Activated CD4-positive, alpha-beta T cell treated with anti-CD3 and anti-CD28 coated beads, Interleukin-2, amount 50 U/mL, for 4 hours (primary cell): ENCODE data around the gene CD37.
A peak's percentile ranks its signal among the peaks of the same experiment; 100 is the strongest.
"Not testable (repeated sequence)": the region's sequence is repeated elsewhere in the genome, so short reads cannot be mapped to it uniquely, and the experiment has no call there.

Experiments used
- DNase-seq, 2 experiments: peaks; one replicate each; pipeline ENCODE4 v3.0.0-alpha.2; 2020

CD37 gene

DNA sequence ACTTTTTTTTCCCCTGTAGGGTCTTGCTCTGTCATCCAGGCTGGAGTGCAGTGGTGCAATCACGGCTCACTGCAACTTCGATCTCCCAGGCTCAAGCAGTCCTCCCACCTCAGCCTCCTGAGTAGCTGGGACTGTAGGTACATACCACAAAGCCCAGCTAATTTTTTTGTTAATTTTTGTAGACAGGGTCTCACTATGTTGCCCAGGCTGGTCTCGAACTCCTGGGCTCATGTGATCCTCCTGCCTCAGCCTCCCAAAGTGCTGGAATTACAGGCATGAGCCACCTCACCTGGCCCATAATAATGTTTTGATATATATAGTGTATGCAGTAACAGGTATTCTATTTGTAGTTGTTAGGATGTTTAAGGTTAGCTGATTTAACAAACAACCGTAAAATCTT is 4.0 kb upstream of the CD37 start:
- DNase-seq: not testable (repeated sequence)

- peak; percentile 52 to 59 for DNase-seq
Observed at GRCh38 chr19:49331616-49332055, 3.6 kb upstream of the CD37 start.

DNA sequence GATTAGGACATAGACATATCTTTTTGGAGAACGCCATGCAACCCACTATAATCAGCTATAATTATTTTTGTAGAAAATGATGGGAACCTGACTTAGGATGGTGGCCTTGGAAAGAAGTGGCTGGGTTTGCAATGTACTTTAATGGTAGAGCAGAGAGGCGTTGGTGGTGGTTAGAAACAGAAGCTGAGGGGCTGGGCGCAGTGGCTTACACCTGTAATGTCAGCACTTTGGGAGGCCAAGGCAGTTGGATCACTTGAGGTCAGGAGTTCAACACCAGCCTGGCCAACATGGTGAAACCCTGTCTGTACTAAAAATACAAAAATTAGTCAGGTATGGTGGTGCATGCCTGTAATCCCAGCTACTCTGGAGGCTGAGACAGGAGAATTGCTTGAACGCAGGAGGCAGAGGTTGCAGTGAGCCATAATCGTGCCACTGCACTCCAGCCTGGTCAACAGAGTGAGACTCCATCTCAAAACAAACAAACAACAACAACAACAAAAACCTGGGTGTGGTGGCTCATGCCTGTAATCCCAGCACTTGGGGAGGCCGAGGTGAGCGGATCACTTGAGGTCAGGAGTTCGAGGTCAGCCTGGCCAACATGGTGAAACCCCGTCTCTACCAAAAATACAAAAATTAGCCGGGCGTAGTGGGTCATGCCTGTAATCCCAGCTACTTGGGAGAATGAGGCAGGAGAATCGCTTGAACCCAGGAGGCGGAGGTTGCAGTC is 2.4 kb upstream of the CD37 start:
- DNase-seq: not testable (repeated sequence)

DNA sequence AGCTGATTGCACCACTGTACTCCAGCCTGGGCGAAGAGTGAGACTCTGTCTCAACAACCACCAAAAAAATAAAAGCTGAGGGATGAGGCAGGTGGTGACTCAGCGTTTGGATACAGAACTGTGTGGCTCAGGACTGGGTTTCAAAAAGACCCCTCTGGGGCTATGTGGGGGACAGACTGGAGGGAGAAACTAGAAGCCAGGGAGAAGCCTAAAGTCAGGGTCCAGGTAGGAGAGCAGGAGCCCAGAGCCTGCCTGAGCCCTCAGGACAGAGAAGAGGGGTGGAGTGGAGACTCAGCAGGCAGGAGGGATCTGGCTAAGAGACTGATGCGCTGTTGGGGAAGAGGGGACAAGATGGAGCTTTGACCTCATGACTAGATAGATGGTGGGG is 1.8 kb upstream of the CD37 start:
- no peak for DNase-seq

GRCh38 chr19:49333811-49334288 is 1.4 kb upstream of the CD37 start:
- peak; percentile 42 to 51 for DNase-seq

DNA sequence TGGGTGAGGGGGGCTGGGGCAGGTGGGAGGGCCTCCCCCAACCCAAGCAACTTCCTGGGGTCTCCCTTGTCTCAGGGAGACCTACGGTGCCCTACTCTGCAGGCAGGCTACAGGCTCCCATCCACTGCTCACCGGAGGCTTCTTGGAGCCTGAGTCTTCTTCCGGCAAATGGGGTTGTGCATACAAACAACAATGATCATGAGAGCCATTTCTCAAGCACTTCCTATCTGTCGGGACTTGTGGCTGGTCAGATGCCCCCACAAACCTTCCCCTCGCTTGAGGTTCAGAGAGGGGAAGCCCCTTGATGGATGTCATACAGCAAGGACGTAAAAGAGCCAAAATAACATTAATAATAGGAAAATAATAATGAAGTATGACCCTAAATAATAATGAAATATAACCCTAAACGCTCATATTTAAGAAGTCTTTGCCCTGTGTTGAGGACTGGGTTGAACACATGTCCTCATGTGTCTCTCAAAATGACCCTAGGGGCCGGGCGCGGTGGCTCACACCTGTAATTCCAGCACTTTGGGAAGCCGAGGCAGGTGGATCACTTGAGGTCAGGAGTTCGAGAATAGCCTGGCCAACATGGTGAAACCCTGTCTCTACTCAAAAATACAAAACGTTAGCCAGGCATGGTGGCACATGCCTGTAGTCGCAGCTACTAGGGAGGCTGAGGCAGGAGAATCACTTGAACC is 727 bp downstream of the CD37 start:
- DNase-seq: no peak

DNA sequence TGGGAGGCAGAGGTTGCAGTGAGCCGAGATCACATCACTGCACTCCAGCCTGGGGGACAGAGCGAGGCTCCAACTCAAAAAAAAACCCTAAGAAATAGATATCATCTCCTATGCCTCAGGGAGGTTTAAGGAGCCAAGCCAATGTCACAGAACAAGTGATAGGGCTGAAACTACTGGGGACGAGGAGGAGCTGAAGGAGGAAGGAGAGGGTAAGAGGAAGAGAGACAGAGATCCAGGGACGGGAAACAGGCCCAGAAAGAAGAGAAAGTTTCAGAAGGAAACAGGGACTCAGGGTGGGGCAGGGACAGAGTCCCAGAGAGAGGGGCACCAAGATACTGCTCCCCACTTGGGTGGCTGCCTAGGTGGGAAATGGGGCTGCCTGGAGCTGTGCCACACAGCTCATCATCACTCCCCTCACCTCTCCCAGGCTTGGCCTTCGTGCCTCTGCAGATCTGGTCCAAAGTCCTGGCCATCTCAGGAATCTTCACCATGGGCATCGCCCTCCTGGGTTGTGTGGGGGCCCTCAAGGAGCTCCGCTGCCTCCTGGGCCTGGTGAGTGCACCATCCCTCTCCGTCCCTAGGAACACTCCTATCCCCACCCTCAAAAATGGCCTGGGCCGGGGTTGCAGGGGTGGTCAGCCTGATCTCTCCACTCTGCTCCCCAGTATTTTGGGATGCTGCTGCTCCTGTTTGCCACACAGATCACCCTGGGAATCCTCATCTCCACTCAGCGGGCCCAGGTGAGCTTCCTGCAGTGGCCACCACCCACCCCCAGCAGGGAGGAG is 1.5 kb downstream of the CD37 start:
- no peak for DNase-seq

GRCh38 chr19:49337267-49338022 is 2.2 kb downstream of the CD37 start:
- DNase-seq: no peak

DNA sequence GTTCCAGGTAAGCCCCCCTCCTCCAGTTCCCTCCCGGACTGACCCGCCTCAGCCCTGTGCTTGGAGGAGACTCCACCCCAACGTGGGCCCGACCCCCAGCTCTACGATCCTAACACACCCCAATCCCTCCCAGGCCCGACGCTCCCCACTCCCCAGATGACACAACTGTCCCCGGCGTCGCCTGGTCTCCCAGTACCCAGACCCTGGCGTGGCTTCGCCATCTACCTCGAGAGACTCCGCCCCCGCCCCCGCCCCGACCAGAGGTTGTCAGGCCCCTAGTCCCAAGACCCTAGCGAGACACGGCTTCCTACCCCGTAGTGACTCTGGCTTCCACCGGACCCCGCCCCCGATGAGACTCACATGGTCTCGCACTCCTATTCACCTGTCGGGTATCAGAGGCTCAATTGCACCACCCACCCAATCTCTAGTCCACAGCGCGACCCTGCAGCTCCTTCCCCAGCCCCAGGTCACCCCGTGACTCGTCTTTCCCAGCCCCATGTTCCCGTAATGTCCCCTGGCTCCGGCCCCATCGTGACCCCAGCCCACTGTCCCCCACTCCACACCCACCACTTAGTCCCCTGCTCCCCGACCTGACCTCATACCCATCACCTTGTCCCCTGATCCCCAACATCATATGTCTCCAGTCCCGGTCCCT is 2.9 kb downstream of the CD37 start:
- DNase-seq: no peak

GRCh38 chr19:49338691-49339300 is 3.6 kb downstream of the CD37 start:
- no peak for DNase-seq

GRCh38 chr19:49339301-49340068 is 4.3 kb downstream of the CD37 start:
- no peak for DNase-seq

DNA sequence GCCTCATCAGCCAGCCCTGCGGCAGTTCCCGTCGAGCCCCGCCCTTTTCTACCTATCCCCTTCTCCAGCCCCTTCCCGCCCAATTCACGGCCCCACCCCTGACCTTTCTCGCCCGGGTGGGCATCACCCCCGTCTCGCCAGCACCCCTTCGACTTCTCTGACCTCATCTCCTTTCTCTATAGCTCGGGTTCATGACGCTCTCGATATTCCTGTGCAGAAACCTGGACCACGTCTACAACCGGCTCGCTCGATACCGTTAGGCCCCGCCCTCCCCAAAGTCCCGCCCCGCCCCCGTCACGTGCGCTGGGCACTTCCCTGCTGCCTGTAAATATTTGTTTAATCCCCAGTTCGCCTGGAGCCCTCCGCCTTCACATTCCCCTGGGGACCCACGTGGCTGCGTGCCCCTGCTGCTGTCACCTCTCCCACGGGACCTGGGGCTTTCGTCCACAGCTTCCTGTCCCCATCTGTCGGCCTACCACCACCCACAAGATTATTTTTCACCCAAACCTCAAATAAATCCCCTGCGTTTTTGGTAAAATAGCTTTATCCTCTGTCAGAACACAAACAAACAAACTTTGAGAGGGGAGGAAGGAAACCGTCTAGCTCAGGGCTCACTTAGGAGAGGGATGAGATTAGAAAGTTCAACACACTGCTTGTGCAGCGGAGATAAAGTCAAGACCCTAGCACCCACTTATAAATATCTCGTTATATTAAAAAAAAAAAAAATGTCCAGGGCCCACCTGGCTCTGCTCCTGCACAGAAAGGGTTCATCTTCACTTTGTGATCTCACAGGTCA is 5.1 kb downstream of the CD37 start:
- no peak for DNase-seq

DNA sequence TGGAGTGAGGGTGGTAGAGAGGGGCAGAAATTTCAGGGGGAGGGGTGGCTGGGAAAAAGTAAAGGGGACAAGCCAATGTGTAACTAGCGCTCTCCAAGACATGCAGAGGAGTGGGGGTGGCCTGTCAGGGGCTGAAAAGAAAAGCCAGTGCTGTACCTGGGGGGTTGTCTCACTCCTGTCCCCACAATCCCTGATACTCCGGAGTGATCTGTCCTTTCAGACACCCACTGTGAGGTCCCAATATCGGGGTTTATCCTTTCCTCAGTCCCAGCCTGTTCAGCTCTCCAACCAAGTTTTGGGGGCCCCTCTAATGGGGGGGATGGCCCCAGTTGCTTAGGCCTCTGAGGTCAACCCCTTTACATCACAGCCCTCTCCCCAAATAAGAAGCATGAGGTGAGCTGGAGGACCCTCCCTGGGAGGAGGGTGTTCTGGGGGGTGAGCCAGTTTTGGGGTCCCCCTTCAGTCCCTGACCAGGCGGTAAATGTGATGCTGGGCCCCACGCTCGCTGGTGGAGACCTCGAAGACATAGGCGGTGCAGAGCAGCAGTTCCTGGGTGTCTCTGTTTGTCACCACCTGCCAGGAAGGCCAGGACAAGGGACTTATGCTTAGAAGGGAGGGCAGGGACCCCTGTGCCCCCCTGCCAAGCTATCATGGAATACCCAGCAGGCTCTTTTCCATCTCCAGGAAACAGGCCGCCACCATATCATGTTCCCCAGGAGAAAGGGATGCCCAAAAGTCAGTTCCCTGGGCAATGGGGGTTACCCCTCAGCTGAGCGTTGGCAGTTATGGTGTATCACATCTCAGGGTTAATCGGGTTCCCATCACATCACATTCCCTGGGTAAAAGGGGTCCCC is 5.9 kb downstream of the CD37 start:
- DNase-seq: no peak

DNA sequence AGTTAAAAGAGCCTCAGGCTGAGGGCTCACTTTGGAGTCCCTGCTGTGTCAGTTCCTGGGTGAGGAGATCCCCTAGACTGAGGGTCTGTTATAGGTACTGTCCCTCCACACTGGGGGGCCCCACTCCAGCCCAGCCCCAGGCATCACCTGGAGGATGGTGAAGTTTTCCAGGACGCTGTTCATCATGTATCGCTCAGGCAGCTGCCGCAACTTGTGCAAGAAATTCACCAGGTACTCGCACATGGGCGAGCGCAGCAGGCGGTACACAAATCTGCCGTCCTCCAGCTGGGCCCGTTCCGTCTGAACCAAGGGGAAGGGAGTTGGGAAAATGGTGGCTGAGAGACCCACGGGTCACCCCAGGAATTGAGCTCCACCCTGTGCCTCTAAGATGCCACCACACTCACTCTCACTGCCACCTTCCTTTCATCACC is 7.1 kb downstream of the CD37 start:
- DNase-seq: no peak

DNA sequence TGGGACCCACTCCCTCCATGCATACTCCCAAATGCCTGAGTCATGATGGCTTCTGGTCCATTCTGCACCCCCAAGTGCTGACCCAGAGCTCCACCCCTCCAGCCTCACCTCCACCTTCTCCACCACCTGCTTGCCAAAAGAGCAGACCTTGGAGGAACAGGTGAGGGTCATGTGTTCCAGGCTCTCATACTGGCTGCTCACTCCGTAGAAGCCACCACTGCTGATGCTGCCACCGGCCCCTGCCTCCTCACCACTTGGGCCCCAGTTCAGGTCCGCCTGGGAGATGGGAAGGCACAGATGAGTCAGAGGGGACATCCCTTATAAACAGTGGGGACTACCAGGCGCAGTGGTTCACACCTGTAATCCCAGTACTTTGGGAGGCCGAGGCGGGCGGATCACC is 7.9 kb downstream of the CD37 start:
- DNase-seq: no peak

DNA sequence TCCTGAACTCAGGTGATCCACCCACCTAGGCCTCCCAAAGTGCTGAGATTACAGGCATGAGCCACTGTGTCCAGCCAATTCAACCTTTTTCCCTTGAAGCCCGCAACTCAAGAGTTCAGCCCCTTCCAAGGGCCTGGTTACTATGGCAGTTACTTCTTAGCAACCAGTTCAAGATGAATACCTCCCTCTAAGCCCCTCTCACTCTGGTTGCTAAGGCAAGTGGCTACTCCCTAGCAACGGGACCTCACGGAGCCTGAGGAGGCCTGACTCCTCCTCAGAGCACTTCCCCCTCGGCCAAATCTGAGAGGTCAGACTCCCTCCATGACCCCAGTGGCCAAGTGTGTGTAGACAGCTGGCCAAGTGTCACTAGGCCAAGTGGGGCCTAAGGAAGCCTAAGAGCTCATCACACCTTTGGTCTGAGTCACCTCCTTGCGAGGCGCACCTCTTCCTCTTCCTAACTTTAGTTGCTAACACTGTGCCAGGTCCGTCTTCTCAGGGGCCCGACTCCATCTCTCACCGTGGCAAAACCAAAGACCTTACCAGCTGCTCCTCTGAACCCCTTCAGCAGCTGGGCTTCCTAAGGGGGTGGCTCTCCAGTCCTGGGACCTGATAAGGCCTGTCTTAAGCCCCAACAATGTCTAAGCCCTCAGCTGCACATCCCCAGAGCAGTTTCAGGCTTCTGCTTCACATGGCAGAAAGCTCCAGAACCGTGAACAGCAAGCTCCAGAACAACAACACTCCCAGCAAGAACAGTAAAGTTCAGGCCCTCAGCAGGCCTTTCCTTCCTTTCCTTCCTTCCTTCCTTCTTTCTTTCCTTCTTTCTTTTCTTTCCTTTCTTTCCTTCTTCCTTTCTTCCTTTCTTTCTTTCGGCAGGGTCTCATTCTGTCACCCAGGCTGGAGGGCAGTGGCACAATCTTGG is 9.6 kb downstream of the CD37 start:
- no peak for DNase-seq

- no peak for DNase-seq
Observed at GRCh38 chr19:49347191-49347590, 12.0 kb downstream of the CD37 start.

DNA sequence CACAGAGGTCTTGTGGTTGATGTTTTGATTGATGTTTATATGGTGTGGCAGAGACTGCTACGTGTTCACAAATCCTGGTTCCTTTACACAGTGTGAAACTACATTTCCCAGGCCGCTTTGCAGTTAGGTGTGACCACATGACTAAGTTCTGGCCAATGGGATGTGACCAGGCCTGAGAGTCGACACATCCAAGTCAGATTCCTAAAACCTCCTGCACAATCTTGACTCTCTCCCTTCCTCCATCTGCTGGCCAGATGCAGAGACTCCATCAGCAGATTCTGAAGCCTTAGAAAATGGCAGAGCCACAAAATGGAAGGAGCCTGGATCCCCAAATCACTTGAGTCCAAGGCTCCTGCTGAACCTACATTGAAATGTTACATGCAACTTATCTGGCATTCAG is 12.6 kb downstream of the CD37 start:
- DNase-seq: no peak
